ENCODE results near the gene HOXD11.

- no peak for TF ChIP-seq POLR2A (IDR thresholded peaks at IDR 0.05)
- TF ChIP-seq CTCF (IDR thresholded peaks at IDR 0.05), result no peak
These were observed 8.5 kb upstream of the HOXD11 start for GRCh38 chr2:176098366-176099158.

Measured in breast epithelium (tissue), 3 donors.